HG02763 (cell line): Measurements from ENCODE around the gene CACNA2D2.

ENCODE experiments used
- ATAC-seq: cut with Tn5 transposase; IDR thresholded peaks from one replicate; pipeline ENCODE4 v1.9.1; 2021; ENCODE audit warnings: mild to moderate bottlenecking, moderate library complexity; ENCODE audit not compliant: unreplicated experiment

Gene CACNA2D2

GRCh38 chr3:50331364-50331907, 172.0 kb downstream of the CACNA2D2 start:
- no peak for ATAC-seq

GRCh38 chr3:50330330-50330729, 173.1 kb downstream of the CACNA2D2 start:
- ATAC-seq, result no peak

GRCh38 chr3:50327943-50328691, 175.3 kb downstream of the CACNA2D2 start, which contains the start of gene TUSC2:
Gene TUSC2, minus strand, starts transcription at chr3:50328223. Its CDS starts 124 bp downstream, at chr3:50328099.
- ATAC-seq, result peak; percentile 84

- no peak for ATAC-seq
Measured at GRCh38 chr3:50327129-50327528, 176.3 kb downstream of the CACNA2D2 start.

- ATAC-seq, result no peak
Measured at GRCh38 chr3:50326182-50326541, 177.3 kb downstream of the CACNA2D2 start.

- ATAC-seq, result no peak
Measured at GRCh38 chr3:50325497-50326181, 177.8 kb downstream of the CACNA2D2 start.

GRCh38 chr3:50325113-50325480, 178.3 kb downstream of the CACNA2D2 start:
- no peak for ATAC-seq

- no peak for ATAC-seq
Measured at GRCh38 chr3:50324351-50325112, 178.9 kb downstream of the CACNA2D2 start.

GRCh38 chr3:50323614-50324199, 179.7 kb downstream of the CACNA2D2 start:
- no peak for ATAC-seq

- ATAC-seq, result no peak
Measured at GRCh38 chr3:50323092-50323600, 180.3 kb downstream of the CACNA2D2 start.

GRCh38 chr3:50322386-50323091, 180.9 kb downstream of the CACNA2D2 start, which contains the start of gene HYAL2:
Gene HYAL2, minus strand, starts transcription at chr3:50322745. Its CDS starts 2,256 bp downstream, at chr3:50320489.
- ATAC-seq, result no peak

- no peak for ATAC-seq
Measured at GRCh38 chr3:50322115-50322385, 181.4 kb downstream of the CACNA2D2 start.

GRCh38 chr3:50321336-50322114, 181.9 kb downstream of the CACNA2D2 start:
- peak; percentile 82 for ATAC-seq

GRCh38 chr3:50320853-50321335, 182.5 kb downstream of the CACNA2D2 start:
- peak; percentile 51 for ATAC-seq

- ATAC-seq, result no peak
Measured at GRCh38 chr3:50319894-50320625, 183.4 kb downstream of the CACNA2D2 start.

- no peak for ATAC-seq
Measured at GRCh38 chr3:50319181-50319893, 184.1 kb downstream of the CACNA2D2 start.

GRCh38 chr3:50318615-50319014, 184.8 kb downstream of the CACNA2D2 start:
- no peak for ATAC-seq

GRCh38 chr3:50318163-50318562, 185.3 kb downstream of the CACNA2D2 start:
- ATAC-seq, result no peak
